Panc1 (cell line): ENCODE data around the gene ALKBH3. TPM values are rescaled to one million over a fixed set of nuclear protein-coding genes. Genes with fewer than 3 reads are reported as not detected.

Source experiments
- ATAC-seq: fragments of 200-7000 bp; cut with Tn5 transposase; 2 replicates; pipeline ENCODE4 v1.9.1; 2020; ENCODE audit warnings: mild to moderate bottlenecking, moderate library complexity
- BruUV-seq: library from RNA; stranded (reverse); fragments of 400-500 nt; replicated peaks from 2 replicates; lab custom pipeline; 2021; lab: Mats Ljungman, UMichigan
- CTCF ChIA-PET: fragments of 300-600 bp; sonication (Branson Sonifier 250); formaldehyde crosslinking; loops from one replicate; lab custom pipeline; 2022; ENCODE audit warnings: antibody characterized with exemption; lab: Charles Lee
- POLR2A ChIA-PET: fragments of 300-600 bp; sonication (Branson Sonifier 250); formaldehyde crosslinking; loops from one replicate; lab custom pipeline; 2022; ENCODE audit warnings: antibody characterized with exemption; lab: Charles Lee
- DNase-seq: peaks from one replicate; pipeline ENCODE4 v3.0.0-alpha.2; 2010; ENCODE audit warnings: low read depth, low spot score
- H3K27ac ChIP-seq: 2 replicates; pipeline ENCODE4 v1.5.1; 2011; ENCODE audit warnings: mild to moderate bottlenecking, low read length, inconsistent platforms
- H3K27me3 ChIP-seq: fragments of 200-500 bp; sonication (Bioruptor generic); 2 replicates; pipeline ENCODE4 v1.6.0; 2014; ENCODE audit warnings: low read length, inconsistent platforms; ENCODE audit not compliant: control insufficient read depth, insufficient read depth
- H3K36me3 ChIP-seq: fragments of 200-500 bp; sonication (Bioruptor generic); 2 replicates; pipeline ENCODE4 v1.5.1; 2014; ENCODE audit warnings: inconsistent platforms, mild to moderate bottlenecking, low read length, moderate library complexity; ENCODE audit not compliant: control insufficient read depth, insufficient read depth
- H3K4me1 ChIP-seq: 2 replicates; pipeline ENCODE4 v1.5.1; 2011; ENCODE audit warnings: inconsistent platforms, mild to moderate bottlenecking, low read length, moderate library complexity; ENCODE audit not compliant: control insufficient read depth, insufficient read depth
- H3K4me3 ChIP-seq, 2 experiments: 2 replicates each; pipeline ENCODE4 v1.5.1; 2011 to 2012; ENCODE audit warnings: low read depth in 2 of 2, low read length in 2 of 2, mild to moderate bottlenecking in 2 of 2, inconsistent platforms in 1 of 2, moderate library complexity in 1 of 2
- H3K9me3 ChIP-seq: fragments of 200-500 bp; sonication (Bioruptor generic); 2 replicates; pipeline ENCODE4 v1.5.1; 2014; ENCODE audit warnings: low read depth, mild to moderate bottlenecking, inconsistent platforms, low read length, moderate library complexity; ENCODE audit not compliant: control insufficient read depth, insufficient read depth
- CTCF ChIP-seq: fragments of 450-650 bp; IDR thresholded peaks from 2 replicates; pipeline ENCODE4 v1.5.1; 2017; ENCODE audit warnings: mild to moderate bottlenecking
- POLR2AphosphoS5 ChIP-seq: IDR thresholded peaks from 2 replicates; pipeline ENCODE4 v1.6.1; 2012; ENCODE audit warnings: mild to moderate bottlenecking, low read depth, low read length, moderate library complexity
- REST ChIP-seq, 2 experiments: IDR thresholded peaks; 2 replicates each; pipeline ENCODE4 v1.6.1; 2011 to 2012; ENCODE audit warnings: low read depth in 2 of 2, control low read depth in 1 of 2, low read length in 1 of 2, mild to moderate bottlenecking in 1 of 2, moderate library complexity in 1 of 2; ENCODE audit not compliant: insufficient read depth in 1 of 2
- SIN3A ChIP-seq: IDR thresholded peaks from 2 replicates; pipeline ENCODE4 v1.6.1; 2012; ENCODE audit warnings: low read depth, mild to moderate bottlenecking, low read length, moderate library complexity, borderline replicate concordance; ENCODE audit not compliant: insufficient read depth
- TCF7L2 ChIP-seq: IDR thresholded peaks from 2 replicates; pipeline ENCODE4 v1.6.1; 2011; ENCODE audit warnings: mild to moderate bottlenecking, low read depth, low read length, inconsistent platforms
- in situ Hi-C: cut with HindIII; loops from 2 replicates; pipeline ENCODE4 v1.10.0; 2016; ENCODE audit warnings: low sequenced_read_pairs, low pct_unique_long_range_greater_than_20kb
- intact Hi-C: fragments of 100-400 bp; cut with micrococcal nuclease; formaldehyde crosslinking; loops from one replicate; pipeline ENCODE4 v1.10.0; 2022; ENCODE audit not compliant: unreplicated experiment
- total RNA-seq: library from RNA; stranded (reverse); gene quantifications from one replicate; pipeline ENCODE4 v1.2.1, GENCODE V29; 2021; ENCODE audit not compliant: unreplicated experiment

Gene ALKBH3
- total RNA-seq, 1 experiment from 2014 or later = 34.4 TPM

GRCh38 chr11:43963279-43963620 lies 82.6 kb downstream of the ALKBH3 start:
- TF ChIP-seq CTCF = no peak
- TF ChIP-seq POLR2AphosphoS5 = no peak
- no peak for TF ChIP-seq TCF7L2
- no peak for TF ChIP-seq SIN3A
- TF ChIP-seq REST (IDR thresholded peaks at IDR 0.05; ENCODE audit: insufficient read depth in 1 of 2, low read depth in 2 of 2, low read length in 1 of 2) = no peak
- intact Hi-C loops = no loop called here
- H3K4me1 ChIP-seq = no peaks in the 10 kb centered on the region
- no peak overlapping the region for H3K4me3 ChIP-seq
- ChIA-PET POLR2A (interaction anchor here (0.7 kb wide), 1 partner anchor 11 kb away, joined by 3 read pairs; no protein-coding TSS in a partner anchor), CTCF (interaction anchor here (0.5 kb wide), 1 partner anchor 138 kb away, joined by 3 read pairs; no protein-coding TSS in a partner anchor)
- in situ Hi-C loops = no loop called here
- H3K9me3 ChIP-seq = no peaks in the 10 kb centered on the region
- DNase-seq (no peak), ATAC-seq (no peak)
- no peaks in the 10 kb centered on the region for H3K36me3 ChIP-seq
- no peak overlapping the region for H3K27ac ChIP-seq
- no TSS peak for BruUV-seq
- peaks cover 9% of the 10 kb centered on the region; the same call in 1 of the 2 replicates for H3K27me3 ChIP-seq

- H3K27me3 ChIP-seq = peaks cover 7% of the 10 kb centered on the region; the same call in 1 of the 2 replicates
- BruUV-seq = no TSS peak
- POLR2A ChIA-PET = no interaction called here
- no peaks in the 10 kb centered on the region for H3K4me1 ChIP-seq
- in situ Hi-C loops = no loop called here
- DNase-seq (no peak), ATAC-seq (no peak)
- no peak overlapping the region for H3K4me3 ChIP-seq
- H3K9me3 ChIP-seq = no peaks in the 10 kb centered on the region
- intact Hi-C loops = no loop called here
- no peak overlapping the region for H3K27ac ChIP-seq
- TF ChIP-seq TCF7L2 (no peak), SIN3A (no peak), CTCF (no peak), POLR2AphosphoS5 (no peak), REST (IDR thresholded peaks at IDR 0.05; ENCODE audit: insufficient read depth in 1 of 2, low read depth in 2 of 2, low read length in 1 of 2) (no peak)
- CTCF ChIA-PET = no interaction called here
- H3K36me3 ChIP-seq = no peaks in the 10 kb centered on the region
These were observed 87.0 kb downstream of the ALKBH3 start for GRCh38 chr11:43967661-43968060.
